GM13977 (cell line): ENCODE measurements around the gene PARS2.

Experiments used
- DNase-seq: peaks from one replicate; pipeline ENCODE4 v3.0.0; 2012; ENCODE audit warnings: low spot score
- in situ Hi-C: fragments of 300-500 bp; cut with MboI; formaldehyde crosslinking; loops from one replicate; pipeline ENCODE4 v1.12.0; 2022; ENCODE audit warnings: low sequenced_read_pairs, low pct_unique_long_range_greater_than_20kb, mixed read lengths, inconsistent platforms; ENCODE audit not compliant: unreplicated experiment
- TF ChIP-seq, protein P1 (sequence below): IDR thresholded peaks from 2 replicates; pipeline ENCODE4 v1.5.1; 2012; ENCODE audit warnings: mild to moderate bottlenecking, control low read depth; ENCODE audit not compliant: insufficient read depth; ENCODE audit errors: extremely low read depth, missing control alignments

The PARS2 gene

DNA sequence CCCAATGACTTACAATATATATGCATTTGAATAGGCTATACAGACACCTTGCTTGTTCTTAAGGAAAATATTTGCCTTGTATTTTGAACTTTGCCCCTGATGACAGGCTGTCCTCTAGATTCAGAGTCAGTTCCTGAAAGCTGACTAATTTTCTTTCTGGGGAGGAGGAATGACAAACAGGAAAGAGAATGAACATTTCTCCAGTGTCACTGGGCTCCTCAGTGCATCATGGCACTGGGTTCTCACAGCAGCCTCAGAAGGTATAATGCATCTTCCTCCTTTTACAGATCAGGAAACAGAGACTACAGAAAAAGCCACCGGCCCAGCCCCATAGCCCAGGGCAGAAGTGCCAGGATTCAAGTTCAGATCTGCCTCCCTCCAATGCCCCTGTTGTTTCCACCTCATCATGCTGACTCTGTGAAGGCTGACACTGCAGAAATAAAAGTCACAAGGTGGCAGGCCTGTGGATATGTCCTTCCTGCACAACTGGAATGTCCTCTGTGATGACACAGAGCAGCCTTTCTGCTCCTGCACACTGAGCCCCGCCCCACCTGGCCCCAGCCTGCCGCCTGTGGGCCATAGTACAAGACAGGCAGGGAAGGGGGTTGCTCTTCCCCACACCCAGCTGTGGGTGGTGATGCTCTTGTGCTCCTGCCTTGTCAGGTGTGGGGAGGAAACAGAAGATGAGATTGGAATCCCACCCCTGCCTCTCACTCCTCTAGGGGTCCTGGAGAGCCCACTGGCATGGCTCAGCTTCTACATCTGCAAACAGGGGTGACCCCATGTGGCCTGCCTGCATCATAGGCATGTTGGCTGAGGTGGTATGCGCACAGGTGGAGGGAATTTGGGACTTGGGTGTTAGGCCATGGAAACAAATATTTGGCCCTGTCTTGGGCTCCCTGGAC lies 30.4 kb upstream of the PARS2 start:
- in situ Hi-C loops: no loop called here
- no peak for DNase-seq
- TF ChIP-seq, protein P1, sequence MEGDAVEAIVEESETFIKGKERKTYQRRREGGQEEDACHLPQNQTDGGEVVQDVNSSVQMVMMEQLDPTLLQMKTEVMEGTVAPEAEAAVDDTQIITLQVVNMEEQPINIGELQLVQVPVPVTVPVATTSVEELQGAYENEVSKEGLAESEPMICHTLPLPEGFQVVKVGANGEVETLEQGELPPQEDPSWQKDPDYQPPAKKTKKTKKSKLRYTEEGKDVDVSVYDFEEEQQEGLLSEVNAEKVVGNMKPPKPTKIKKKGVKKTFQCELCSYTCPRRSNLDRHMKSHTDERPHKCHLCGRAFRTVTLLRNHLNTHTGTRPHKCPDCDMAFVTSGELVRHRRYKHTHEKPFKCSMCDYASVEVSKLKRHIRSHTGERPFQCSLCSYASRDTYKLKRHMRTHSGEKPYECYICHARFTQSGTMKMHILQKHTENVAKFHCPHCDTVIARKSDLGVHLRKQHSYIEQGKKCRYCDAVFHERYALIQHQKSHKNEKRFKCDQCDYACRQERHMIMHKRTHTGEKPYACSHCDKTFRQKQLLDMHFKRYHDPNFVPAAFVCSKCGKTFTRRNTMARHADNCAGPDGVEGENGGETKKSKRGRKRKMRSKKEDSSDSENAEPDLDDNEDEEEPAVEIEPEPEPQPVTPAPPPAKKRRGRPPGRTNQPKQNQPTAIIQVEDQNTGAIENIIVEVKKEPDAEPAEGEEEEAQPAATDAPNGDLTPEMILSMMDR: no peak

DNA sequence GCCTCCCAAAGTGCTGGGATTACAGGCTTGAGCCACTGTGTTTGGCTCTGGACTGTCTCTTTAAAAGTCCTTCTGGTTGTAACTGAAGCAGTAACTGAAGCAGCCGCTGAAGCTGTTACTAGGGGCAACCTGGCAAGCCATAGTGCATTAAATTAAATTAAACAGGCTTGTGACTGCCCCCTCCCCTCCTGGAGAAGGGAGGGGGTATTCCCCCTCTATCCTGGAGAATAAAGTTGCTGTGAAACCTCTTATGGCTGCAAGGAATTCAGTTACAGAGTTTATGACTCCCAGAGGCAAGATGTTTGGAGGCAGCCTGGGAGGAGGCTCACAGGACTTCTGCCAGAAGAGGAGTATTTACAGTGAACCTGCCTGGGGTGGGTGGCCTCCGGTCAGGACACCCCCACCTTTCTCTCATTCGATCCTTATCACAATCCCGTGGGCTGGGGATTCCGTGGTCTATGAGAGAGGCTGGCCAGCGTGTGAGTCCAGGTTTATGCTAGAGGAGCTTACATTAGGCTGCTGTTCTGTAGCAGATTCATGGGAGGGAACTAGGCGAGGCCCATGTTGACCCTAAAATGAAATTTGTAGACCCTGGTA lies 28.5 kb upstream of the PARS2 start:
- in situ Hi-C loops: no loop called here

DNA sequence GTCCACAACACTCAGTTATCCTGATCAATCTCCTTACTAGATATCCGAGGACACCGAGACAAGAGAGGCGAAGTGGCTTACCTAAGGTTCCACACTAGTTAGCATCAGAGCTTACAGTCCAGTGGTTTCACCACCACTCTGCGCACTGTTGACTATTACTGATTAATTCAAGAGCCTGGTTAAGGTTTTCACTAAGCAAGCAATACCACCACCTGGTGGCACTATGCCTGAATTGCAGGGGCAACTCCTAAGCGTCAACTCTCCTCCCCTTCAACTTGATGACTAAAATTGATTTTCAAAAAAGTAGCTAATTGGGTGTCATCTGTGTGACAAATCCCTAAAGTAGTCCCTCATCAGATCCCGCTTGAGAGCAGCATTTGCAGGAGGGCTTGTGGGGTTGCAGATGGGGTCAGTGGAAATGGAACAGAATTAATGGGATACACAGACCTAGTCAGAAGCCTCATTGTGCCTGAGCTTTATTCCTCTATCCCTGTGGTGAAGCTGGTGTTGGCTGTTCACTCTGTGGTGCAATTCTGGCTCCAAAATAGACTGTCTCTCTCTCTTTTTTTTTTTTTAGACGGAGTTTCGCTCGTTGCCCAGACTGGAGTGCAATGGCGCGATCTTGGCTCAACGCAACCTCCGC lies 27.7 kb upstream of the PARS2 start:
- TF ChIP-seq, protein P1: peak; percentile 45
- DNase-seq: peak; percentile 67
- in situ Hi-C loops: no loop called here

More for the DNA sequence above, 28.5 kb upstream of the PARS2 start:
- TF ChIP-seq, protein P1: no peak
- no peak for DNase-seq

DNA sequence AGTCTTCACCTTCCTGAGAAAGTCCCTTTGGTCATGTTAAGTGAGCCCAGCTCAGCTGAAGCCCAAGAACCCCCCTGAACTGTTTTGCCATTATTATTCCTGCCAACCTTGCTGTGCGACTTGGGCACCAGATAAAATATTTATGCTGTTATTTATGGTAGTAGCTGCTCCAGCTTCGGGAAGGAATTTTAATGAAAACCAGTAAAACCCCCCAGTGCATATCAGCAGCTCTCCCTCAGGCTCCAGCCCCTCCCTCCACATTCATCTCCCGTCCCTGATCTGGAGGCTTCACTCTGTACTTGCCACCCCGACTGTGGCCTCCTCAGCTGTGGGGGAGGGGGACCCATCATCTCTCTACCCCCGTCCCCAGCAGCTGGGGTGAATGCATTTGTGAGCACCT lies 24.1 kb upstream of the PARS2 start:
- TF ChIP-seq, protein P1: no peak
- in situ Hi-C loops: no loop called here

DNA sequence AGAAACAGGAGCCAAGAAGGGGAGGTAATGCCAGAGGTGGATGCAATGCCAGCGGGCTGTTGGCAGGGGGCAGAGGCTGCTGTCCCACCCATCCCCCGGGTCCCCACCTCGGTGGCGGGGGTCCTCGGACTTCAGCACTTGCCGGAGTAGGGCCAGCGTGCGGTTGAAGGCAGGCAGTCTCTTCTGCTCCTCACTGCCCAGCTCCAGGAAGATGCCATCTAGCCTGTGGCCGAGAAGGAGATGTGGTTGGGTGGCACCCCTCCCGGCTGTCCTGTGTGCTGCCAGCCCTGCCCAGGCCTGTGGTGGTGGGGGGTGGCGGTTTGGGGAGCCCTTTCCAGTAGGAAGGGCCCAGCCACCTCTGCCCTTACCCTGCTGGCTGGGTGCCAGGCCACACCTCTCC lies 23.3 kb upstream of the PARS2 start:
- no peak for DNase-seq
- TF ChIP-seq, protein P1: no peak
- in situ Hi-C loops: no loop called here

More for the DNA sequence above, 24.1 kb upstream of the PARS2 start:
- no peak for DNase-seq

DNA sequence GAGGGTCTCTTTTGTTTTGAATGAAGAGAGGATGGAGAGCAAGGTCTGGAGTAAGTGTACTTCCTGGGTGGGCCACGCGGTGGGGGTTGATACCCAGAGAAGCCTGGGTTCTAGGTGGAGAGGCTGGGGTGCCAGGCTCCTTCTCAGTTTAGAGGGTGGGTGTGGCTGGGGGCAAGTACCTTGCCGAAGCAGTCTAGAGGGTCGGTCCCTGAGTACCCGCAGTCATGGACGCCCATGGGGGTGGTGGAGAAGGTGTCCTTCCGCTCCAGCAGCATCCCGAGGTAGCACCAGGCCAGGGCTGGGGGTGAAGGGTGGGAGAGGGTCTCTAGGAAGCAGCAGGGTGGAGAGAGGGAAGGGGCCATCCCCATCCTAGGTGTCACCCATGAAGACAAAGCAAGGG lies 22.5 kb upstream of the PARS2 start:
- no peak for DNase-seq
- TF ChIP-seq, protein P1: no peak
- in situ Hi-C loops: no loop called here
